A172 (cell line): Measurements from ENCODE around the gene TRPT1. TPM values are rescaled to one million over a fixed set of nuclear protein-coding genes. Genes with fewer than 3 reads are reported as not detected.

Experiments used
- DNase-seq: peaks from one replicate; pipeline ENCODE4 v3.0.0-alpha.2; 2015; ENCODE audit warnings: low spot score
- total RNA-seq: library from RNA; depleted of rRNA; stranded (reverse); fragments of >200 nt; shearing (Covaris generic); gene quantifications from 2 replicates; pipeline ENCODE4 v1.2.3, GENCODE V29; 2014; rRNA removed

Gene TRPT1, protein sequence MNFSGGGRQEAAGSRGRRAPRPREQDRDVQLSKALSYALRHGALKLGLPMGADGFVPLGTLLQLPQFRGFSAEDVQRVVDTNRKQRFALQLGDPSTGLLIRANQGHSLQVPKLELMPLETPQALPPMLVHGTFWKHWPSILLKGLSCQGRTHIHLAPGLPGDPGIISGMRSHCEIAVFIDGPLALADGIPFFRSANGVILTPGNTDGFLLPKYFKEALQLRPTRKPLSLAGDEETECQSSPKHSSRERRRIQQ
- total RNA-seq: 33.8 and 47.3 TPM in 2 replicates

DNA sequence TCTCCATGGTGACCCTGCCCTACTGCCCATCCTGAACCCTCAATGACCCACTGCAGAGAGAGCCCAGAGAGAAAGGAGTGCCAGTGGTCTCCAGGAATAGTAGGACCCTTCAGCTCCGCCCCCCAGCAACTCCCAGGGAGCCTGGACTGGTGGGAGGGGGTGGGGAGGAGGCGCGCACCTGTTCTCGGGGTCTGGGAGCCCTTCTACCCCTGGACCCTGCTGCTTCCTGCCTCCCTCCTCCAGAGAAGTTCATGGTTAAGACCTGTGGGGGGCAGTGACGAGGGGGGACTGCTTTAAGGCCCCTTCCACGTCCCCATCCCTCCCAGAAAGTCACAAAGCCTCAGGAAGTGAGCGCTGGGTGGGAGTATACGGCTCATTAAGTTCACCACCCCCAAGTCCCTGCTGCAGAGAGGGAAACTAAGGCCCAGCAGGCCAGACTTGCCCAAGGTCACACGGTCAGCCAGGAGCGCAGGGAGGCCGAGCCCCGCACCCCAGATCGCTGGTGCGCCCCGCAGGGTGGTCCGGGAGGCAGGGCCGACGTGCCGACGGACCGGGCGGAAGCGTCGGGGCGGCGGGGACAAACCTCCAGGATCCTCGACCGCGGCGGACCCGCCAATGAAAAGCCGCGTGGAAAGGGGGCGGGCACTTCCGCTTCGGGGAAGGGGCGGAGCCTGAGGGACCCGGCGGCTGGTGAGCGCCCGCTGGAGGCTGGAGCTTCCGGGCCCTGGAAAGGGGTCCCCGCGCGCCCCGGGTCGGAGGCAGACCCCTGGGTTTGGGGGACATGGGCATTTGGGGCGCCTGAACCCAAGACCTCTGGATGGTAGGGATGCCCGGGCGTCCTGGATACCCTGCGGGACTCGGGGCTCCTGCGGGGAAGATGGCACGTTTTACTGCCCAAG is at the start of gene TRPT1, which contains the start of gene NUDT22:
TRPT1 (minus strand) TSS at position 579 of the 899 bp plus-strand sequence; CDS start at position 253, 326 bp downstream.
NUDT22 (plus strand) TSS at position 667 of the 899 bp plus-strand sequence. CDS start 379 bp downstream, outside the sequence.
- peak; percentile 57 for DNase-seq

DNA sequence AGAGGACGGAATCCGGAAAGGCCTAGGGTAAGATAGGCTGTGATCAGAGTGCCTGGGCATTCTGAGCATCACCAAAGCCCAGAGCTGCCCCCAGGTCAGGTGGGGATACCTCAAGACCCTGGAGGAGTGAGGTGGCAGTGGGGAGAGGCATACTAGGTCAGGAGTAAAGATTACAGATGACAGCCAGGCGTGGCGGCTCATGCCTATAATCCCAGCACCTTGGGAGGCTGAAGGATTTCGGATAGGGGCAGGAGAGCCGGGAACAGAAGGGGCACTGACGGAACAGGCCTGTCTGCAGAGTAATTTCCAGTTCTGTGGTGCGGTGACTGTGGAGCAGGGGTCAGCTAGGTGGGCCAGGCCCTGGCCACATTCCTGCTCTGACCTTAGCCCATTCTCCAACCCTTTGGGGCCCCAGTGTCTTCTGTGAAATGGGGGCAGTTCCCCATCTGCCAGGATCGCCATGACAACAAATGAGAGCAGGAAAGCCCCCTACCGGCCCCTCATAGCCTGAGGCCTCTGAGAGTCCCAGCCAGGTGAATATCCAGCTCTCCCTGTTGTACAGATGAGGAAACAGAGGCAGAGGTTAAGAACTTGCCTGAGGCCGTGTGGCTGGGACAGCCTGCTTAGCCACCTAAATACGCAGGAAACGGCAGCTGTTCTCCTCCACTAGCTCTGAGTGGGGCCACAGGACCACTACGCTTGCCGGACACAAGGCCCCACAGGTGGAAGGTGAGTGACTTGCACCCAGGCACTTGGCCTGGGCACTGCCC is 49.2 kb upstream of the TRPT1 start:
- DNase-seq: no peak

DNA sequence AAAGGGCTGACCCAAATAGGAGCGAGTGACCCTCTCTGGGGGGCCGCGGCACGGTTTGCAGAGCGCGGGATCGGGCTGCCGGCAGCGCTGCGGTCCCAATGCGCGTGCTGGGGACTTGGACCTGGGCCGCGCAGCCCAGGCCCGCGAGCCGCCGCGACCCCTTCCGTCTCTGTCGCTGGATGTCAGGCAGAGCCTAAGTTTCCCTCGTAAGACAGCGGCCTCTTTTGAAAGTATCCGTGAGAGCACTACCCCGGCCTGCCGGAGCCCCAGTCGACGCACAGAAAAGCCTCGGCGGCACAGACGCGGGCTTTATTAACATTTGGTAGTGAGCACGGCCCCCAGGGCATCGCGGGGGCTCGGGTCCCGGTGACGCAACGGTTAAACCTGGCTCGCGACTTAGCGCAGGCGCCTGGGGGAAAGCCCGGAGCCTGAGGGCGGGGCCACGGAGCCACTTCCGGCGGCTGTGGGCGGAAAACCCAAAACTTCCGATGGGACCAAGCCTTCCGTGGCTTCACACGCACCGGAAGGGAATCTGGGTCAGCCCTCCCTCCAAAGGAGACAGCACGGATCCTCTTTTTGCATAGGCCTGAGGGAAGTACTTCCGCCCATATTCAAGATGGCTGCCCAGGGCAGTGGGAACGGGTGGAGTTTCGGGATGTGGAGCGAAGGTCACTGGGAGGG is 43.7 kb upstream of the TRPT1 start:
- DNase-seq: peak; percentile 98

DNA sequence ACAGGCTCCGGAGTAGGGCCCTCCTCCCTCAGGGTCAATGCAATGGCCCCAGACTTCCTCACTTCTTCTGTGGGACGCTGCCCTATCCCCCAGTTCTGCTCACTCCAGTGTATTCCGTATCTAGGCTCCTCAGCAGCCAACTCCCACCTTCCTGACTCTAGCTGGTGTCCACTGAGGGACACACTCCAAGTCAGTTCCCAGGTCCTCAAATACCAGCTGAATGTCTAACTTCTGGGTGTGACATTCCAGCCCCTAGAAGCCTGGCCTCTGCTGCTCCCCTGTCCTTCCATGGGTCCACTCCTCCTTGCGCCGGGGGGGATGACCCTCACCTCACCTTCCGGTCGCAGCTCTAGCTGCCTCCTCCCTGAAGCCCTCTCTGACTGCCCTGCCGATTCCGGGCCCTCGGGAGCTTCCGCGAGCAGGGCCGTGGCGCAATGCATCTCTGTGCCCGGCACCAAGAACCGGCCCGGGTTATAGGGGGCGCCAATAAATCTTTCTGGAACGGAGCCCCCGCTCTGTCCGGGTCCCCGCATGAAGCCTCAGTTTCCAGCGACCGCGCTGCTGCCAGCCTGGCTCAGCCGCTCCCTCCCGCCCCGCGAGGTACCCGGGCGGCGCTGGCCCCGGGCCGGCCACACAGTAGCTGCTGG is 43.0 kb upstream of the TRPT1 start:
- DNase-seq: peak; percentile 63

DNA sequence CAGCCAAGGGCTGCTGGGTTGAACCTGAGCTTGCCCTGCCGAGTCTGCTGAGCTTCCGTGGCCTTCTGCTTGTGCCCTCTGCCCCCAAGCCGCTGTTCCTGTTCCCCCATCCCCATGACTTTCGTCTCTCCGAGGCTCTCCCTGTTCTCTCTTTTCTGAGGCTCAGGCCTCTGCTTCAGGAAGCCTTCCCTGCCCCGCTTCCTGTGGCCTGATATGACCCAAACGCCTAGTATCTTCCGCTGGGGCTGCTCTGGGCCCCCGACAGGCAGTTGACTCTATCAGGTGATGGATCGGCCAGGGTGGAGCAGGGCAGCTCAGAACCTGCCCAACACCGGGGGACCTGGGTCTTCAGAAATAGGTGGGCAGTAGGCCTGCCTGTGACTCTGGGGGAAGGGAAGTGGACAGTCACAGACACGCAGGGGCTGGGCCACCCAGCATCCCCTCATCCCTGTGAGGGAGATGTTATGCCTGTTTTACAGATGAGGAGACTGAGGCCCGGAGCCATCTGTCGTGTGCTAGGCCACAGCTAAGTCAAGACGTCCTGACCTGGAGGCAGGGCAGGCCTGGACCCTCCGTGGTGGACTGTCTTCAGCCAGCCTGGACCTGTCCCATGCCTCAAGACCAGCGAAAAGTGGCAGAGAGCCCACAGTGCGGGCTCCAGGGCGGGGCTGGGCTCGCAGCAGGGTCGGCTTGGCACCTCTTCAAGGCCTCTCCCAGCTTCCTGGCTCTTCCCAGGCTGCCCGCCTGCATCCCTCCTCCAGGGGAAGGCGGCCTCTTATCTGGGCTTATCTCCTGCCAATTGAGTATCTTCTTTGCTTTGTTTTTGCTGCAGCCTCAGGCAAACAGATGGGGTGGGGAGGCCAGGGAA is 42.3 kb upstream of the TRPT1 start:
- DNase-seq: peak; percentile 91

DNA sequence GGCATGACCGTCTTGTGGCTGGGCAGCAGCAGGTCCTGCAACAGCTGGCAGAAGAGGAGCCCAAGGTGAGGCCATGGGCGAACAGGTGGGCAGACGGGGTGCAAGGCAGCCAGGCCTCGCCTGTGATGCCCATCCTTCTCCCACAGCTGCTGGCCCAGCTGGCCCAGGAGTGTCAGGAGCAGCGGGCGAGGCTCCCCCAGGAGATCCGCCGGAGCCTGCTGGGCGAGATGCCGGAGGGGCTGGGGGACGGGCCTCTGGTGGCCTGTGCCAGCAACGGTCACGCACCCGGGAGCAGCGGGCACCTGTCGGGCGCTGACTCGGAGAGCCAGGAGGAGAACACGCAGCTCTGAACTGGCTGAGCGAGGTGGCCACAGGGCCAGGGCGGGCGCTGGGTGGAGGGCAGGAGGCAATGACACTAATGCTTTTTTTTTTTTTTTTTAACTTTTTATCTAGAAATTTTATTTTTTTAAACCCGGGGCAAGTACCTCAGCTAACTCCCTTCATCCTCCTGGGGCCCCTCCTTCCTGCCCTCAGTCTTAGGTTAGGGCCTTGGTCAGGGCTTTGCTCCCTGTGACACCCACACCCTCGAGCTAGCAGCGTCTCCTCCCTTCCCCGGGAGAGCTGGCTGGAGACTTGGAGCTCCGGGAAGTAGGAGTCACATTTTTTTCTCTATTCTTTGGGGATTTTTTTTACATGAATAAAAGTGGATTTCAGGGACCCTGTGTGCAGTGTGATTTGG is 41.4 kb upstream of the TRPT1 start:
- no peak for DNase-seq

DNA sequence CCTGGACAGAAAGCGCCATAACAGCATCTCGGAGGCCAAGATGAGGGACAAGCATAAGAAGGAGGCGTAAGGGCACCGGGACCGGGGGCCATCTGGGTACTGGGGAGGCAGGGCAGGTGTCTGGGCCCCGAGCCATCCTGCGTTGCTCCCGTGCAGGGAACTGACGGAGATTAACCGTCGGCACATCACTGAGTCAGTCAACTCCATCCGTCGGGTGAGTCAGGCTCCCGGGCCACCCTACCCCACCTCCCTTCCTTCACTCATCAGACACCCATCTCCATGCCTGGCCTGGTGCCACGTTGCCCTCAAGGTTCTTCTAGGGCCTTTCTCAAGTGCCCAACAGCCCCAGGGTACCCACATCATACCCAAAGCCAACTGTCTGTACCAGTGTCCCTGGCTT is 40.4 kb upstream of the TRPT1 start:
- DNase-seq: peak; percentile 78

DNA sequence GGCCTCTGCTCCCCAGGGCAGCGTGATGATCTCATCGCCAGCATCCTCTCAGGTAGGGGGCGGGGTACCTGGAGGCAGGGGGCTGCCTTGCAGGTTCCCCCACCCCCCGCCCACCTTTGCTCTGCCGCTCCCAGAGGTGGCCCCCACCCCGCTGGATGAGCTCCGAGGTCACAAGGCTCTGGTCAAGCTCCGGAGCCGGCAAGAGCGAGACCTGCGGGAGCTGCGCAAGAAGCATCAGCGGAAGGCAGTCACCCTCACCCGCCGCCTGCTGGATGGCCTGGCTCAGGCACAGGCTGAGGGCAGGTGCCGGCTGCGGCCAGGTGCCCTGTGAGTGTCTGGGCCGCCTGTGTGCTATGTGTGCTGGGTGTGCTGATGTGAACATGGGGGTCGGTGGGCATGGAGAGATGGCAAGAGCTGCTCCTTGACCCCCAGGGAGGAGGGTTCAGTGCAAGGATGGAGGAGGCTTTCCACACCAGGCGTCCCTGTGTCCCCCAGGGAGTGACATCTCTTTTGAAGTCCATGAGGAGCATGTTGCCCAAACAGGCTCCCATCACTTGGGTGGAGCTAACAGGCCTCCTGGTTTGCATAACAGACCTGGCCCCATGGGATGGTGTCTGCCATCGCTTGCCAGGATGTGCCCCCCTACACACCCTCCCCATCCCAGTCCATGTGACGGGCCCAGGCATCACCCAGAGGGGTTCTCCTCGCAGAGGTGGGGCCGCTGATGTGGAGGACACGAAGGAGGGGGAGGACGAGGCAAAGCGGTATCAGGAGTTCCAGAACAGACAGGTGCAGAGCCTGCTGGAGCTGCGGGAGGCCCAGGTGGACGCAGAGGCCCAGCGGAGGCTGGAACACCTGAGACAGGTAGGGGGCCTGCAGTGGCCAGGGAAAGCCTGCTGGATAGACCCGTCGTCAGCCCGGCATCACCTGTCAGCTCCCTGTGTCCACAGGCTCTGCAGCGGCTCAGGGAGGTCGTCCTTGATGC is 39.5 kb upstream of the TRPT1 start:
- DNase-seq: no peak

DNA sequence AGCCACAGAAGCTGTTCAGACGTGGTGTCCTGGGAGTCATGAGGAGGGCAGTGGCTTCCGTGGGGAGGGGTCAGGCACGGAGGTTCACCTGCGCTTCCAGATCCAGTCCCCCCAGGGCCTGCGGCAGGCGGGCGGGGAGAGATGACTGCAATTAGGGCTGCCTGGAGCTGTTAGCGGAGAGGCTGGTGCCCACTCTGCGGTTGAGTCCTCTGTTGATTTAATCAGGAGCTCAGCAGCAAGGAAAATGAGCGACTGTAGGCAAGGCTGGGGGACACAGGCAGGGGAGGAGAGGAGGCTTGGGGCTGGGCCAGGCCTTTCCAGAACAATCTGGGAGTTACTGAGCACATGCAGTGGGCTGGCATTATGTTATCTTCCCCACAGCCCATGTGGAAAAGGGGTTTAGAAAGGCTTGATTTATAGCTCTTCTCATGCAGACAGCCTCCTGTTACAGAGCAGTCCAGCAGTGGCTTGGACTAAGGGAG is 38.4 kb upstream of the TRPT1 start:
- no peak for DNase-seq

DNA sequence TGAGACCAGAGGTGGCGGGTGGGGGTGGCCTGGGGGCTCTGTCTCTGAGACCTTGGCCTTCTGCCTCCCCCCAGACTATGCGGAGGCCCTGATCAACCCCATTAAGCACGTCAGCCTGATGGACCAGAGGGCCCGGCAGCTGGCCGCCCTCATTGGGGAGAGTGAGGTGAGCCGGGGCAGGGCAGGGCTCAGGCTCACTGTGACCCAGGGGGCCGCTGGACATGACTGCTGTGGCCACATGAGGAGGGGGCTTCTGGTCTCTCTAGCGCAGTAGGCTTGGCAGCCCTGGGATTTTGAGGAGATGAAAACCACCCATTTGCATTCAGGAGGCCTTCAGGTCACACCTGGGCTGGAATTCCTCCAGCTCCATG is 37.9 kb upstream of the TRPT1 start:
- no peak for DNase-seq

DNA sequence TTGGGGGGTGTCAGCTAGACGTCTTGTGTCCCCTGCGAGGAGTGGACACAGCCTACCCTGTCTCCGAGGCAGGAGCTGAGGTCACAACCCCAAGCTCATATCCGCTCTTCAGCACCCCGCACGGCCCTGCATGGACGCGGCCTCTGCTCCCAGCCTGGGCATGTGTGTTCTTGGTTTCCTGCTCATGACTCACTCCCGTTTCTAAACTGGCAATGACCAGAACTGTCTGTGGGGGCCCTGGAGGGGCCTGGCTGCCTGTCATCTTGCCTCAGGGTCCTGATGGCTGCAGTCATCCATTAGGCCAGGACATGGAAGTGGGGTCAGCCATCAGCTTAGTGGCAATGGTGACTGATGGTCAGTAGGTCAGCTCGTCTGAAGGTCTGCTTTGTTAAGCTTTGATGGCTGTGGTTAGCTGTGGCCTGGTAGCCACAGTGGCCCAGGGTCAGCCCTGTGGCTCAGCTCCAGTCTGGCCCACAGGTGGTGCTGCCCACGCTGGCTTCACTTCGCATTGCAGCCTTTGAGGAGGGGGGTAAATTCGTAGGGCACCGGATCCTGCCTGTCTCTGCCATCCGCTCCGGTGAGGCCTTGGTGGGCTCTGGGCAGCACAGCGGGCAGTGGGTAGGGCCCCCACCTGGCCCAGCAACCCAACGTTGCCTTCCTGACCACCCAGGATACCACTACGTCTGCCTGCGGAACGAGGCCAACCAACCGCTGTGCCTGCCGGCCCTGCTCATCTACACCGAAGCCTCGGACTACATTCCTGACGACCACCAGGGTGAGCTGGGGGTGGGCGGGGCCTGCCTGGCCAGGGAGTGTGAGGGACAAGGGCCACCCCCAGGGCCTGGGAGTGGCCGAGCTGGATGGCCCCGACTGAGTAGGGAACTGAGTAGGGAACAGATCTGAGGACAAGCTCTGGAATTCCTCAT is 37.3 kb upstream of the TRPT1 start:
- DNase-seq: peak; percentile 78

DNA sequence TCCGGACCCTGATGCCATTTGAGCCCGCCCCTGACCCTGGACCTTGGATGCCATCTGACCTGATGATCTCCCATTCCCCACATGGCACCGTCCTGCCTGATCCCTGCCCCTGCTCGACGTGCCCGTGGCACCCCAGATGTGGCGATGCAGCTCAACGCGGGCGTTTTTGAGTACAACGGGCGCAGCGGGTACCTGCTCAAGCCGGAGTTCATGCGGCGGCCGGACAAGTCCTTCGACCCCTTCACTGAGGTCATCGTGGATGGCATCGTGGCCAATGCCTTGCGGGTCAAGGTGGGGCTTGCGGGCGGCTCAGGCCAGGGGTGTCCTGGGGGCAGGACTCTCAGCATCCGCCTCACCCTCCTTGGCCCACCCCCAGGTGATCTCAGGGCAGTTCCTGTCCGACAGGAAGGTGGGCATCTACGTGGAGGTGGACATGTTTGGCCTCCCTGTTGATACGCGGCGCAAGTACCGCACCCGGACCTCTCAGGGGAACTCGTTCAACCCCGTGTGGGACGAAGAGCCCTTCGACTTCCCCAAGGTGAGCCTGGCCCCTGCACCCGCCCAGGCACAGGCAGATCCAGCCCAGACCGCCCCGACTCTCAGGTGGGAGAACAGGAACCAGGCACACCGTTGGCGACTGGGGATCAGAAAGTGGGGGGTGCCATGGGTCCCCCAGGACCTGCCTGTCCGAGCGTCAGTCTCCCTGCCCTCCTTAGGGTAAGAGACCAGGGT is 36.5 kb upstream of the TRPT1 start:
- DNase-seq: no peak

DNA sequence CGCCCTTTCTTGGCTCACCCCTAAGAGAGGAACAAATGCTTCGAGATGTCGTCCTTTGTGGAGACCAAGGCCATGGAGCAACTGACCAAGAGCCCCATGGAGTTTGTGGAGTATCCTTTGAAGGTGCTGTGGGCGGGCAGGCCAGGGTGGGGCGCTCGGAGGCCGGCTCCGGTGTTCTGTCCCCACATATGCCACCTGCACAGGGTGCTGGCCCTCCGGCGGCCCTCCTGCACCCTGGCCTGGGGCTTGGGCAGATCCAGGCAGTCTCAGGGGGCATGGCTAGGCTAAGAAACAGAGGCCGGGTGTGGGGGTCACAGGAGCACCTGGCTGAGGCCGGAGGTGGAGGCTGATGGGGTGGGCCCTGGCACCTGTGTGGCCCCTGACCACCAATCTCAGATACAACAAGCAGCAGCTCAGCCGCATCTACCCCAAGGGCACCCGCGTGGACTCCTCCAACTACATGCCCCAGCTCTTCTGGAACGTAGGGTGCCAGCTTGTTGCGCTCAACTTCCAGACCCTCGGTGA is 35.6 kb upstream of the TRPT1 start:
- DNase-seq: no peak

DNA sequence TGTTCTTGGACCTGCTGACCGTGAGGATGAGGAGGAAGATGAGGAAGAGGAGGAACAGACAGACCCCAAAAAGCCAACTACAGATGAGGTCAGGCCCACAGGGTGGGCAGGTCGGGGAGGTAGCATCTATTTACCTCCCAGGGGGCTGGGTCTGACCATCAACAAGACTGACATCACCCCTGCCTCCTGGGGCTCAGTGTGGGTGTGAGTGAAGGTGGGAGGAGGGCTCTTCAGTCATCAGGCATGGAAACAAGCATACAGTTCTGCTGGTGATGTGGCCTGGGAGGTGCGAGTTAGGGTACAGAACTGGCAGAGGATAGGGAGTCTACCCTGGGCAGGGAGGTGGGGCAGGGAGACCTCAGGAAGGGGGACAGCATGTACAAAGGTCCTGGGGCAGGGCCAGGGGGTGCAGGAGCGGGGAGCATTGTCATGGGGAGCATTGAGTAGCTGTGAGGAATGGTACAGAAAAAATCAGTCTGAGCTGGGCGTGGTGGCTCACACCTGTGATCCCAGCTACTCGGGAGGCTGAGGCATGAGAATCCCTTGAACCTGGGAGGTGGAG is 34.2 kb upstream of the TRPT1 start:
- DNase-seq: no peak

DNA sequence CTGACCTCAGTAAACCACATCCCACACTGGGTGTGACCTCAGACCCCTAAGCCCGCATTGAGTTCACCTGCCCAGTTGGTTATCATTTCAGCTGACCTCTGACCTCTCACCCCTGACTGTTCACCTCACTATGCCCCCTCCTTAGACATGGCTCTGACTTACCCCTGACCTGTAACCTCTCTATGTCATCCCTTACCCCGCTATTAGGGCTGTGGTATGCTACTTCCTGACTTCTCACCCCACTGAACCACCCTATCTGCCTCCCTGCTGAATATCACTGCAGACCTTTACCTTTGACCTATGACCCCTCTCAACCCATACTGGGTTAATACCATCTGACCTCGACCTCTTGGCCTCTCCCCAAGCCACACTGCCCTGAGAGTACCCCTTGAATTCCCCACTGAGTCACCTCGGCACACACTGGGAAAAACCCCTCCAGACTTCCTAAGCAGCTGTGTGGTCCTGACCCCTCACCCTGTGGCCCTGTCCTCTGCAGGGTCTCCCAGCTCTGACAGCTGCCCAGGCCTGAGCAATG is 33.6 kb upstream of the TRPT1 start:
- DNase-seq: no peak
